Stimulated activated CD4-positive, alpha-beta T cell treated with anti-CD3 and anti-CD28 coated beads, Interleukin-1b, Interleukin-23, amount 100 ng/mL, for 4 hours (primary cell): ENCODE measurements around the gene ENPEP.
"Not testable (repeated sequence)": the region's sequence is repeated elsewhere in the genome, so short reads cannot be mapped to it uniquely, and the experiment has no call there.

ENCODE experiments used
- DNase-seq, 2 donors: peaks; one replicate each; pipeline ENCODE4 v3.0.0-alpha.2; 2020; ENCODE audit warnings: low read depth in 2 of 2

ENPEP gene

DNA sequence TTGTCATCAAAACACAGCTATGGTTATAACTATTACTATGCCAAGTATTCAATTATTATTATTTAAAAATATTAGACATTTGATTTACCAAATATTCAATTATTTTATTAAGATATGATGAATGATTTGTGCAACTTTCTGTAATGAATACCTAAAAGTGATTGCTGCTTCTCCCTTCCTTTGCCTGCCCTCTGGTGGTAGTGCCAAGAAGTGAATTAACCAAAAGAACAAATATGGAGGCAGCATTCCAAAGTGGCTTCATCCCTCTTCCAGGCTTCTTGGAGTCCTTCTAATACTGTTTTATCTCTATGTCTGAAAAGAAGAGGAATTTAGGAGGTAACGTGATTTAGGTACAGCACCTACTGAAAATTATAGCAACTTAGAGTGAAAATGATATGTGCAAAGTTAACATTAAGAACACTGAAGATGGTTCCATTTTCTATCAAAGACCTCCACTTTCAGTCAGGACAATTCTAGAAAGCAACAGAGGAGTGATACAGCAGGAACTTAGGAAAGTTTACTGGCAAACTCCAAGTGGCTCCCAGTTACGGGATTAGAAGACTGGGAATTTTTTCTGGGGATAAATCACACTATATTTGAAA lies 43.0 kb downstream of the ENPEP start:
- DNase-seq = peak in 1 of 2 donors; percentile 6

- DNase-seq = no peak
Measured at GRCh38 chr4:110520886-110521285, 44.9 kb downstream of the ENPEP start.

DNA sequence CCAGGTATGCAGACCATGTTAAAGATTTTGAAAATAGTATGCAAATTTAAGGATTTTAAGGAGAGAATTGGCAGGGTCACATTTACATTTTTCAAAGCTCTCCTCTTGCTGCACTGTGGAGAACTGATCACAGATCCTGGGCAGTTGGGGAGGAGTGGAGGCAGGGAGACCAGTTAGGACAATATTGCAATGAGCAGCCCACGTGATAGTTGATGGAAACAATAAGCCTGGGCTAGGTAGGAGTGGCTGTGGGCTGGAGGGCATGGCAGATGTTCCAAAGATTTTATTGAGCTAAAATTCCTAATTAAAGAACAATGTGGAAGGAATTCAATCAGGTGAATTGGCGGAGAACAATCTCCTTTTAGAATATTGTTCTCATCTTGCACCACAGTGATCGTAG lies 50.6 kb downstream of the ENPEP start:
- no peak for DNase-seq

DNA sequence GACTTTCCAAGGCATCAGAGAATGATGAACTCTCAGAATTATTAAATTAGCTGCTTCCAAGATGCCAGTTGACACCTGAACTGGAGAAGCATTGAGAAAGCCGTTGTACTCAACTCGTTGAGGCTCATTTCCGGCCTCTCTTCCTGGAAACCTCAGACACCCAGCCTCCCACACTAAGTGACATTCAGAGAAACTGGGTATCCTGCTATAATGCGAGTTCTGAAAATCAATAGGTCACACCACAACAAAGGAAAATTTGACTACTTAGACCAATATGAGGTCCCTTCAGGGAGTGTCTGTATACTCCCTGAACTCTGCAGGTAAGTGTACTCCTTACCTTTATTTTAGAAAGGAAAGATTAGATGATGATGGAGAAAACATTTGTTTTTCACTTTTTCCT lies 51.2 kb downstream of the ENPEP start:
- DNase-seq = peak in 1 of 2 donors; percentile 8

- no peak for DNase-seq
Measured at GRCh38 chr4:110532901-110533589, 57.1 kb downstream of the ENPEP start.

GRCh38 chr4:110533590-110533910 lies 57.6 kb downstream of the ENPEP start:
- DNase-seq = no peak

GRCh38 chr4:110533940-110534339 lies 58.0 kb downstream of the ENPEP start:
- DNase-seq = no peak

DNA sequence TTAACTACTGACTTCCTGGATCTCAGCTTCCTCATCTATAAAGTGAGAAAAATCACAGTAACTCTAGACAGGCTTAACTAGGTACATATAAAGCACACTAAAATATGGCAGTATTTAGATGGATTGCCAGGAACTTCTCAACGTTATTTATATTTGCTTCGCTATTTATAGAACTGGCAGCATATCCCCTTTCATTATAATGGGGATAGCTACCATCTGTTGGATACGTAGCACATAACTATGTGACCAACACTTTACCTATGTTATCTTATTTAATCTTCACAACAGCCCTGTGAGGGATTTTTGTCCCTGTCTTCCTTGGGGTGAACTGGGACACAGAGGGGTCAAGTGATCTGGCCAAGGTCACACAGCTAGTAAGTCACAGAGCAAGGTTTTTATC lies 64.6 kb downstream of the ENPEP start:
- no peak for DNase-seq

- DNase-seq = no peak
Measured at GRCh38 chr4:110540982-110541451, 65.1 kb downstream of the ENPEP start.

DNA sequence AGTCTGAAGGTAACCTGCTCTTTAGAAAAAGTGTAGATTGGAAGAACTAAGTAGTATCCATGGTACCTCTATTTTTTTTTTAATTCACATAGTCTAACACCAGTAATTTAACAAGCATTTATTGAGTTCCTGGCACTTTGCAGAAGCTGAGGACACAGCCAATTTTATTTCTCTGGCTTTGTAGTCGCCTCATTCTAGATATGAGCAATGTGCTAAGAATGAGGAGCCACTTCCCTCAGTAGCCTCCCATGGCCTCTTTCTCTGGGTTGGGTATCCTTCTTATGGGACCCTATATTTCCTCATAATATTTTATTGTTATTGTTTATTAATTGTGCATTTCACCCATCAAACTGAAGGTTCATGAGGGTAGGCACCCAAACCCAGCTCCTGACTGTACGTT lies 67.6 kb downstream of the ENPEP start:
- DNase-seq = no peak

- no peak for DNase-seq
Measured at GRCh38 chr4:110544594-110544993, 68.6 kb downstream of the ENPEP start.

GRCh38 chr4:110550260-110550659 lies 74.3 kb downstream of the ENPEP start:
- DNase-seq = no peak

DNA sequence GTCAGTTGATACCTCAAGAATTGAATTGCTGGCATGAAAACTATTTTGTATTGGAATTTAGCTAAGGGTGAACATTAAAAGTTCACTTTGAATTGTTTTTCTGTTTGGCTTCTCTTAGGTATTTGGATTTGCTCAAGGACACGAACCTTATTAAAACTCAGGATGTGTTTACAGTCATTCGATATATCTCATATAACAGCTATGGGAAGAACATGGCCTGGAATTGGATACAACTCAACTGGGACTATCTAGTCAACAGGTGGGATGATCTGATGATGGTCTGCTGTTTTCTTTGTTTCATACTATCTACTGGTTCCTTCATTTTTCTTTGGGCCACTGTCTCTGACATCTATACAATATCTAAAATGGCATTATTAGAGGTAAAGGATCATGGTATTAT lies 77.2 kb downstream of the ENPEP start:
- DNase-seq = no peak

DNA sequence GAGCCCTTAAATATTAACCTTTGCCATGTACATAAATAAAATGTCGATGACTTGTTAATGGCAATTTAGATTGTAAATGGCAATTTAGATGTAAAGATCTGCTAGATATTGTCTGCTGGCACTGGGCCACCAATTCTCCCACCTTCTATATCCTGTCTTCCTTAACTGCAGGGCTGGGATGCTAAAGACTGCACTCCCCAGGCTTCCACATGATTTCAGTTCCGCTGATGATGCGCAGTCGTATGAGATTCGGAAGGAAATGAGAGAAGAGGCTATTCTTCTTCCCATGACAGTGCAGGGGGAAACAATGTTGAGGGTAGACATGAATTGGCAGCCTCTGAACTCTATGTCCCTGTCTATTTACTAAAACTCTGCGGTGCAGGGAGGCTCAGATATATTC lies 91.3 kb downstream of the ENPEP start:
- DNase-seq = no peak

- DNase-seq = not testable (repeated sequence)
Measured at GRCh38 chr4:110576696-110577095, 100.7 kb downstream of the ENPEP start.

- DNase-seq = no peak
Measured at GRCh38 chr4:110586131-110586850, 110.3 kb downstream of the ENPEP start.

DNA sequence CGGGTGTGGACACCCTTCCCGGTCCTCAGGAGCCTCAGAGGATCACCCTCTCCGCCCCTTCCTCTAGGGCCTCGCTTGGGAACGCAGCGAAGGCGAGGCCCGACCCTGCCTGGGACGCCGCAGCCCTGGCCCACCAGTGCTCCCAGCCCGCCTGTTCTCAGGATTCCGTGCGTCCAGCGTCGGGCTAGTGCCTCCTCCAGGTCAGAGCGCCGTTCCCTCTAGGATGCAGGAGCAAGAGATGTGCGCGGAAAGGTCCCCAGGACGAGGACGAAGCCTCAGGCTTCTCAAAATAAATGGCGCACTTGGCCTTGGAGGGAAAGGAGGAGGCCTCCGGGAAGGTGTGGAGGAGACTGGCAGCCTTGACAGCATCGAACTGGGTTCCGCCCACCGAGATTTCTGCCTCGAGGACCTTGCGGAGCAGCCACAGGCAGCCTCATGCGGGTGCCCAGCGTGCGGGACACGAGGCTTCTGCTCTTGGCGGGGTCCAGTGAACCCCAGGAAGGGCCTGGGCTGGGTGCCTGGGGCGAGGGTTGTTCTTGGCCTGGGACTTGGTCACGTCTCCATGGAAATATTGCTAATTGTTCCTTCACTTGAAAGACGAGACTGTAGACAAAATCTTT lies 111.8 kb downstream of the ENPEP start:
- no peak for DNase-seq

DNA sequence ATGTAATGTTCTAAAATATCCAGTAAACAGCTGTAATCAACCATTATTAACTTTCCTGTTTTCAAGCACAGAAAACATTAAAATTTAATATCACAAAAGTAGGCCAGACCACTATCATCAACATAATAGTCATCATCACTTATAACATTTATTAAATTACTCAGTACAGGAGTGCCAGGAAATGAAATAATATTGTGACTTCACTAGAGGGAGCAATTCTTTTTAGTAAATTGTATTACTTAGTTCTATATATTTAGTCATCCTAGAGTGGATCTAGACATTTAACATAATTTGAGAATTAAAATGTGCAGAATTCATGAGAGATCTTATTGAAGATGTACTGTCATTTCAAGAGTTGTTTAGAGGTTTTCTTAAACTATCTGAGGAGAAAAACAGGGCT lies 113.3 kb downstream of the ENPEP start:
- no peak for DNase-seq

GRCh38 chr4:110595583-110595982 lies 119.6 kb downstream of the ENPEP start:
- no peak for DNase-seq

DNA sequence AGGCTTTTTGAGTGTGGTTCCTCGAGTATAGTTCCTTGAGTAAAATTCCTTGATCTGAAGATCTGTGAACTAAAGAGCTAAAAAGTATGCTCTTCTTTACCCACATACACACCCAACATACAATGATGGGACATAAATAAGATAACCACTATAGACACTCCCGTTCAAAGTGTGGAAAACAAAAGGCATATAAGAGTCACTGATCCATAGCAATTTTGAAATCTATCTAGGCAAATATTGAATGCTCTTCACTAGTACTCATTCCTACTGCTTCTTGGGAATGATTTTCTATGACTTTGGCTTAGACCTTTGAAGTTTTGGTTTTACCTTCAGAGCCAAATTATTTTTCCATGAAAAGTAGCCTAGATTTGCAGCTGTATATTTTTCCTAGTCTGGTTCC lies 120.5 kb downstream of the ENPEP start:
- DNase-seq = no peak

GRCh38 chr4:110597582-110597981 lies 121.6 kb downstream of the ENPEP start:
- no peak for DNase-seq

DNA sequence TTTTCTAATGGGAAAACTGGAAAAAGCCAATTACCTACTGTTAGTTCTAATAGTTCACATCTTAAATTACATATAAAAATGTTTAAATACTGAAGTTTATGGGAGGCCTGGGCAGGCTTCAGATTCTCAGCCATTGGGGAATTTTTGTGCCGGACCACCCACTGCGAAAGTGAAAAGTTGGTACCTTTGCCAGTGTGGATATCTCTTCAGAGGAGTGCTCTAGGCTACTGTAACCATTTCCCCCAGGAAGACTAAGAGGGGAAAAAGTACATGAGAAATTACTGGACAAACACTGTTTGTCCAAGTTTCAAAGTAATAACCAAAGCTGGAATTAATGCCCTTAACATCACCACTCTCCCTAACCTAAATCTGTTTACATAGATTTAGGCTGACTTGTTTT lies 126.1 kb downstream of the ENPEP start:
- DNase-seq = no peak

- DNase-seq = no peak
Measured at GRCh38 chr4:110605077-110605476, 129.1 kb downstream of the ENPEP start.
